Natural killer cell (primary cell): ENCODE results near the gene KCND2. TPM values are rescaled to one million over a fixed set of nuclear protein-coding genes. Genes with fewer than 3 reads are reported as not detected.

Experiments used
- ATAC-seq, 3 donors: fragments of 150-1000 bp in 2 of 3; fragments of 200-7000 bp in 1 of 3; cut with Tn5 transposase; 1 replicate in 1 of 3; 2 replicates in 2 of 3; pipeline ENCODE4 v1.10.0; 2021; ENCODE audit warnings: mild to moderate bottlenecking in 2 of 3, moderate library complexity in 2 of 3
- DNase-seq, 2 donors: peaks; one replicate each; pipeline versions ENCODE4 v3.0.0 to v3.0.0-alpha.2; 2013 to 2021; ENCODE audit warnings: mixed read lengths in 1 of 2
- H3K27ac ChIP-seq: one replicate; pipeline ENCODE4 v1.5.1; 2013; ENCODE audit warnings: mild to moderate bottlenecking, low read length
- H3K27me3 ChIP-seq: one replicate; pipeline ENCODE4 v1.6.1; 2013; ENCODE audit warnings: low read length; ENCODE audit not compliant: control insufficient read depth, insufficient read depth
- H3K36me3 ChIP-seq: one replicate; pipeline ENCODE4 v1.6.1; 2013; ENCODE audit warnings: low read length; ENCODE audit not compliant: control insufficient read depth, insufficient read depth
- H3K4me1 ChIP-seq: one replicate; pipeline ENCODE4 v1.6.1; 2013; ENCODE audit warnings: low read length; ENCODE audit not compliant: control insufficient read depth, insufficient read depth
- H3K4me3 ChIP-seq: one replicate; pipeline ENCODE4 v1.5.1; 2013; ENCODE audit warnings: low read length
- H3K9me3 ChIP-seq: one replicate; pipeline ENCODE4 v1.6.1; 2013; ENCODE audit warnings: low read length; ENCODE audit not compliant: control insufficient read depth, insufficient read depth
- H3K27ac Mint-ChIP-seq, 2 donors: one replicate each; pipeline ENCODE4 v1.8.0; 2022; ENCODE audit warnings: mild to moderate bottlenecking in 2 of 2, mixed read lengths in 2 of 2, moderate library complexity in 1 of 2
- H3K27me3 Mint-ChIP-seq, 2 donors: one replicate each; pipeline ENCODE4 v1.8.0; 2022; ENCODE audit warnings: low read depth in 2 of 2, mixed read lengths in 2 of 2
- H3K36me3 Mint-ChIP-seq: one replicate; pipeline ENCODE4 v1.8.0; 2022; ENCODE audit warnings: mixed read lengths
- H3K4me1 Mint-ChIP-seq, 2 donors: one replicate each; pipeline ENCODE4 v1.8.0; 2022; ENCODE audit warnings: mixed read lengths in 2 of 2
- H3K4me3 Mint-ChIP-seq: one replicate; pipeline ENCODE4 v1.8.0; 2022; ENCODE audit warnings: mild to moderate bottlenecking, moderate library complexity, mixed read lengths
- H3K9me3 Mint-ChIP-seq, 2 donors: one replicate each; pipeline ENCODE4 v1.8.0; 2022; ENCODE audit warnings: mixed read lengths in 2 of 2
- WGBS: methylation state at CpG from one replicate; pipeline ENCODE4 v1.1.7; 2013; ENCODE audit warnings: missing lambda C conversion rate; ENCODE audit not compliant: insufficient coverage; 5-methylcytosine and 5-hydroxymethylcytosine counted together
- intact Hi-C: fragments of 100-400 bp; cut with micrococcal nuclease; formaldehyde crosslinking; loops from one replicate; pipeline ENCODE4 v1.14.2; 2022
- total RNA-seq, 4 donors: library from RNA; stranded (reverse); fragments of 120-200 nt in 1 of 4; gene quantifications; one replicate each; pipeline versions ENCODE4 v1.2.3 to v1.2.4, GENCODE V29; 2013 to 2022
- TF ChIP-seq, protein P1 (sequence below): fragments of 200-600 bp; IDR thresholded peaks from one replicate; pipeline ENCODE4 v1.8.0; 2022; ENCODE audit warnings: antibody characterized with exemption

KCND2 gene
- total RNA-seq, 3 donors from 2014 or later (not counting 1 experiment from before 2014, with no cell fraction given) = not detected

DNA sequence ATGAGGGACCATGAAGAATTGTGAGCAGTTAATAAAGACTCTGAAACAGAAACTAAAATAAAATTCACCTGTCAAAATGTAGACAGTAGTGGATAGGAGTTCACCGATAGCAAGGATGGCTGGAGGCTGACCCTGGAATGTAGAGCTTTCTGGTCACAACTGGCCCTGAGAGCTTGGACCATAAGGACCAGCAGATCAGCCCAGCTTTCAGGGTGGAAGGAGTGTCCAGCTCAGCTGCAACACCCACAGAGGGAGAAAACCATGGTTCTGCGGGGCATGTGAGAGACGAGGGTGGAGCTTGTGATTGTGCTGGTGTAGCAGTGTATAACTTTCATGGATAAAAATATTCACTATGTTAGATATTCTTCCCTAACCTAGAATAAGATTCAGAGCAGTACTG is 199.9 kb downstream of the KCND2 start:
- DNase-seq = no peak
- Histone ChIP-seq H3K9me3 (no peaks in the 10 kb centered on the region), H3K36me3 (no peaks in the 10 kb centered on the region), H3K27me3 (no peaks in the 10 kb centered on the region), H3K4me3 (no peak overlapping the region), H3K4me1 (no peaks in the 10 kb centered on the region), H3K27ac (no peak overlapping the region)
- ATAC-seq = no peak
- intact Hi-C loops = no loop called here
- no peaks in the 10 kb centered on the region for H3K27me3 Mint-ChIP-seq
- TF ChIP-seq, protein P1, sequence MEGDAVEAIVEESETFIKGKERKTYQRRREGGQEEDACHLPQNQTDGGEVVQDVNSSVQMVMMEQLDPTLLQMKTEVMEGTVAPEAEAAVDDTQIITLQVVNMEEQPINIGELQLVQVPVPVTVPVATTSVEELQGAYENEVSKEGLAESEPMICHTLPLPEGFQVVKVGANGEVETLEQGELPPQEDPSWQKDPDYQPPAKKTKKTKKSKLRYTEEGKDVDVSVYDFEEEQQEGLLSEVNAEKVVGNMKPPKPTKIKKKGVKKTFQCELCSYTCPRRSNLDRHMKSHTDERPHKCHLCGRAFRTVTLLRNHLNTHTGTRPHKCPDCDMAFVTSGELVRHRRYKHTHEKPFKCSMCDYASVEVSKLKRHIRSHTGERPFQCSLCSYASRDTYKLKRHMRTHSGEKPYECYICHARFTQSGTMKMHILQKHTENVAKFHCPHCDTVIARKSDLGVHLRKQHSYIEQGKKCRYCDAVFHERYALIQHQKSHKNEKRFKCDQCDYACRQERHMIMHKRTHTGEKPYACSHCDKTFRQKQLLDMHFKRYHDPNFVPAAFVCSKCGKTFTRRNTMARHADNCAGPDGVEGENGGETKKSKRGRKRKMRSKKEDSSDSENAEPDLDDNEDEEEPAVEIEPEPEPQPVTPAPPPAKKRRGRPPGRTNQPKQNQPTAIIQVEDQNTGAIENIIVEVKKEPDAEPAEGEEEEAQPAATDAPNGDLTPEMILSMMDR = no peak
- no peak overlapping the region for H3K4me3 Mint-ChIP-seq
- H3K36me3 Mint-ChIP-seq = no peaks in the 10 kb centered on the region
- no peaks in the 10 kb centered on the region for H3K4me1 Mint-ChIP-seq
- WGBS = 97% methylated on average over 3 of the region's 3 CpGs
- peaks cover 7 to 15% of the 10 kb centered on the region in 2 donors for H3K9me3 Mint-ChIP-seq
- H3K27ac Mint-ChIP-seq = no peak overlapping the region

DNA sequence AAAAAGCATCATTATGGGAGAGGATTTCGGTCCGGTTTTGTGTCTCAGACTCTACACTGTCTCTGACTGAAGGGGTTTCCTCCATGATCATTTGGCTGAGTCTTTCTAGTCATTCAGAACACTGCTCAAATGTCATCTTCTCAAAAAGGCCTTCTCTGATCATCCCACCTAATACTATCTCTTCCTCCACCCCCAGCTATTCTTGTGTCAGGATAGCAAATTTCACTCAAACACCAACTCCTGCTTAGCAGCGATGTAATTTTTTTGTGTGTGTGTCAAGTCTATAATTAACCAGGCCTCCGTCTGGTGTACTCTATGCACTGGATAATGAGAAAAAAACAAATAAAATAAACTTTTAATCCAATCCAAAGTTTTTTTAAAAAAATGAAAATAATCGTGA is 200.4 kb downstream of the KCND2 start:
- no peaks in the 10 kb centered on the region for H3K4me1 Mint-ChIP-seq
- intact Hi-C loops = no loop called here
- ATAC-seq (no peak), DNase-seq (no peak)
- H3K4me3 Mint-ChIP-seq = no peak overlapping the region
- whole genome bisulfite sequencing = 78% methylated on average over 2 of the region's 5 CpGs
- no peaks in the 10 kb centered on the region for H3K27me3 Mint-ChIP-seq
- no peaks in the 10 kb centered on the region for H3K36me3 Mint-ChIP-seq
- Histone ChIP-seq H3K9me3 (no peaks in the 10 kb centered on the region), H3K27ac (no peak overlapping the region), H3K4me1 (no peaks in the 10 kb centered on the region), H3K4me3 (no peak overlapping the region), H3K36me3 (no peaks in the 10 kb centered on the region), H3K27me3 (no peaks in the 10 kb centered on the region)
- no peak overlapping the region for H3K27ac Mint-ChIP-seq
- peaks cover 7 to 15% of the 10 kb centered on the region in 2 donors for H3K9me3 Mint-ChIP-seq
- TF ChIP-seq, protein P1 = no peak

DNA sequence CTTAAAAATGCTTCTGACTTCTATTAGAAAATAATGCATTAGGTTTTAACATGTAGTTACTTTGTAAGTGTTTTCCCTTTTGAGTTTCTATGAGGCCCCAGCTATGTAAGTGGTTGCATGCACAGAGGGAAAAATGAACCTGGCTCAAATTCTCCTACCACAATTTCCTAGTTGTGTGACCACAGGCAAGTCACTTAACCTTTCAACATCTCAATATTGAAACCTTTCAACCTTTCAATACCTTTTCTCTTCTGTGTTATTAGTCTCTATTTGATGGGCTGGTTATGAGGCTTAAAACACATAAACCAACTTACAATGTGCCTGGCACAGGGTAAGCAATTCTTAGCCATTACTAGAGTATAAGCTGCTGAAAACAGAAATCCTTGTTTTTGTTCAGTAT is 203.0 kb downstream of the KCND2 start:
- no peaks in the 10 kb centered on the region for H3K27me3 ChIP-seq
- Mint-ChIP-seq H3K9me3 (peaks cover 10 to 12% of the 10 kb centered on the region in 2 donors), H3K36me3 (no peaks in the 10 kb centered on the region), H3K4me3 (no peak overlapping the region), H3K27me3 (no peaks in the 10 kb centered on the region), H3K4me1 (no peaks in the 10 kb centered on the region), H3K27ac (no peak overlapping the region)
- ATAC-seq (no peak), DNase-seq (no peak)
- no peaks in the 10 kb centered on the region for H3K9me3 ChIP-seq
- H3K4me1 ChIP-seq = no peaks in the 10 kb centered on the region
- H3K27ac ChIP-seq = no peak overlapping the region
- TF ChIP-seq, protein P1 = no peak
- intact Hi-C loops = no loop called here
- no peak overlapping the region for H3K4me3 ChIP-seq
- H3K36me3 ChIP-seq = no peaks in the 10 kb centered on the region

DNA sequence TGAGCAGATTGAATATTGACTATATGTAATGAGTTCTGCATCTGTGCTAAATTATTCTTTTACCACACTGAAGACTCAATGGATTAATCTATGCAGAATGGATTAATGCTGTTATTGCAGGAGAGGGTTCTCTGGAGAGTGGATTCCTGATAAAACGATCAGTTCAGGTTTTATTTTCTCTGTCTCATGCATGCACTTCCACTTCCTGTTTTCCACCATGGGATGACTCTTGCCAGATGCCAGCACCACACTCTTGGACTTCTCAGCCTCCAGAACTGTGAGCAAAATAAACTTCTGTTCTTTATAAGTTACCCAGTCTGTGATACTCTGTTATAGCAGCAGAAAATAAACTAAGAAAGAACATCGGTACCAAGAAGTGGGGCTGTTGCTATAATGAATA is 207.5 kb downstream of the KCND2 start:
- Mint-ChIP-seq H3K36me3 (no peaks in the 10 kb centered on the region), H3K27ac (no peak overlapping the region), H3K4me1 (no peaks in the 10 kb centered on the region), H3K27me3 (no peaks in the 10 kb centered on the region), H3K4me3 (no peak overlapping the region), H3K9me3 (peaks cover 12 to 13% of the 10 kb centered on the region in 2 donors)
- H3K4me3 ChIP-seq = no peak overlapping the region
- H3K4me1 ChIP-seq = no peaks in the 10 kb centered on the region
- H3K36me3 ChIP-seq = no peaks in the 10 kb centered on the region
- DNase-seq = no peak
- TF ChIP-seq, protein P1 = no peak
- intact Hi-C loops = no loop called here
- H3K27ac ChIP-seq = no peak overlapping the region
- no peaks in the 10 kb centered on the region for H3K9me3 ChIP-seq
- WGBS = 85% methylated on average over 2 of the region's 2 CpGs
- no peak for ATAC-seq
- H3K27me3 ChIP-seq = no peaks in the 10 kb centered on the region
